ENCODE measurements around the gene MAP4K3. TPM values are rescaled to one million over a fixed set of nuclear protein-coding genes. Genes with fewer than 3 reads are reported as not detected.
"Not testable (repeated sequence)": the region's sequence is repeated elsewhere in the genome, so short reads cannot be mapped to it uniquely, and the experiment has no call there.

Gene MAP4K3
- total RNA-seq, 1 donor from 2014 or later: 18.3 TPM

- TF ChIP-seq CTCF (conservative IDR thresholded peaks at IDR 0.05; ENCODE audit: low read depth, low read length): no peak
- H3K4me3 ChIP-seq (ENCODE audit: low read depth, low read length): no peak overlapping the region
- DNase-seq (ENCODE audit: low read depth): no peak
Measured at GRCh38 chr2:39335930-39336329, 101.2 kb downstream of the MAP4K3 start.

- TF ChIP-seq CTCF (conservative IDR thresholded peaks at IDR 0.05; ENCODE audit: low read depth, low read length): no peak
- no peak for DNase-seq (ENCODE audit: low read depth)
- H3K4me3 ChIP-seq (ENCODE audit: low read depth, low read length): no peak overlapping the region
Measured at GRCh38 chr2:39334978-39335377, 102.1 kb downstream of the MAP4K3 start.

GRCh38 chr2:39334529-39334928, 102.6 kb downstream of the MAP4K3 start:
- TF ChIP-seq CTCF (conservative IDR thresholded peaks at IDR 0.05; ENCODE audit: low read depth, low read length): no peak
- no peak overlapping the region for H3K4me3 ChIP-seq (ENCODE audit: low read depth, low read length)
- no peak for DNase-seq (ENCODE audit: low read depth)

GRCh38 chr2:39326644-39327043, 110.4 kb downstream of the MAP4K3 start:
- DNase-seq (ENCODE audit: low read depth): no peak
- no peak overlapping the region for H3K4me3 ChIP-seq (ENCODE audit: low read depth, low read length)
- no peak for TF ChIP-seq CTCF (conservative IDR thresholded peaks at IDR 0.05; ENCODE audit: low read depth, low read length)

- no peak for TF ChIP-seq CTCF (conservative IDR thresholded peaks at IDR 0.05; ENCODE audit: low read depth, low read length)
- no peak for DNase-seq (ENCODE audit: low read depth)
- no peak overlapping the region for H3K4me3 ChIP-seq (ENCODE audit: low read depth, low read length)
Measured at GRCh38 chr2:39325966-39326365, 111.1 kb downstream of the MAP4K3 start.

GRCh38 chr2:39321056-39322035, 115.7 kb downstream of the MAP4K3 start:
- DNase-seq (ENCODE audit: low read depth); H3K4me3 ChIP-seq (ENCODE audit: low read depth, low read length): not testable (repeated sequence)

GRCh38 chr2:39320162-39320561, 116.9 kb downstream of the MAP4K3 start:
- DNase-seq (ENCODE audit: low read depth): no peak

More at GRCh38 chr2:39320162-39320561, 116.9 kb downstream of the MAP4K3 start:
- no peak overlapping the region for H3K4me3 ChIP-seq (ENCODE audit: low read depth, low read length)
- TF ChIP-seq CTCF (conservative IDR thresholded peaks at IDR 0.05; ENCODE audit: low read depth, low read length): no peak
